Adipocyte (in vitro differentiated cells): ENCODE measurements around the gene PPP2R5B.

Experiments used
- DNase-seq: peaks from one replicate; pipeline ENCODE4 v3.0.0-alpha.2; 2015; ENCODE audit warnings: low read depth
- H3K27me3 ChIP-seq: replicated peaks from 2 replicates; pipeline ENCODE4 v1.7.0; 2013; ENCODE audit warnings: mild to moderate bottlenecking, low read length, moderate library complexity; ENCODE audit not compliant: control insufficient read depth, insufficient read depth
- H3K36me3 ChIP-seq: 2 replicates; pipeline ENCODE4 v1.7.0; 2013; ENCODE audit warnings: low read length, mild to moderate bottlenecking, moderate library complexity; ENCODE audit not compliant: control insufficient read depth, insufficient read depth, severe bottlenecking
- H3K4me1 ChIP-seq: 2 replicates; pipeline ENCODE4 v1.7.0; 2013; ENCODE audit warnings: mild to moderate bottlenecking, low read length, moderate library complexity; ENCODE audit not compliant: control insufficient read depth, insufficient read depth
- H3K4me3 ChIP-seq: 2 replicates; pipeline ENCODE4 v1.7.0; 2013; ENCODE audit warnings: mild to moderate bottlenecking, low read length, moderate library complexity
- H3K9ac ChIP-seq: 2 replicates; pipeline ENCODE4 v1.7.0; 2013; ENCODE audit warnings: mild to moderate bottlenecking, low read length, moderate library complexity
- H3K9me3 ChIP-seq: 2 replicates; pipeline ENCODE4 v1.7.0; 2013; ENCODE audit warnings: mild to moderate bottlenecking, low read length, moderate library complexity; ENCODE audit not compliant: control insufficient read depth

The PPP2R5B gene

GRCh38 chr11:64923151-64923661 lies 1.3 kb upstream of the PPP2R5B start:
- Histone ChIP-seq H3K36me3 (peaks cover 3% of the 10 kb centered on the region), H3K27me3 (no peaks in the 10 kb centered on the region), H3K9me3 (no peaks in the 10 kb centered on the region), H3K9ac (no peak overlapping the region), H3K4me1 (peaks cover 16% of the 10 kb centered on the region), H3K4me3 (no peak overlapping the region)
- DNase-seq, result no peak

GRCh38 chr11:64924910-64925284 lies 408 bp downstream of the PPP2R5B start:
- H3K4me1 ChIP-seq, result peaks cover 13% of the 10 kb centered on the region
- peak overlapping the region; percentile 88 for H3K9ac ChIP-seq
- peaks cover 9% of the 10 kb centered on the region for H3K36me3 ChIP-seq
- no peaks in the 10 kb centered on the region for H3K9me3 ChIP-seq
- H3K4me3 ChIP-seq, result peak overlapping the region; percentile 91
- DNase-seq, result peak; percentile 63
- H3K27me3 ChIP-seq, result no peaks in the 10 kb centered on the region

GRCh38 chr11:64925536-64926436 lies 1.3 kb downstream of the PPP2R5B start:
- DNase-seq, result no peak
- H3K4me3 ChIP-seq, result peak overlapping the region; percentile 91
- H3K36me3 ChIP-seq, result peaks cover 17% of the 10 kb centered on the region
- no peaks in the 10 kb centered on the region for H3K9me3 ChIP-seq
- peak overlapping the region; percentile 88 for H3K9ac ChIP-seq
- H3K4me1 ChIP-seq, result peaks cover 13% of the 10 kb centered on the region
- H3K27me3 ChIP-seq, result no peaks in the 10 kb centered on the region

- Histone ChIP-seq H3K36me3 (peaks cover 26% of the 10 kb centered on the region), H3K9ac (no peak overlapping the region), H3K4me3 (no peak overlapping the region), H3K4me1 (peaks cover 13% of the 10 kb centered on the region), H3K9me3 (no peaks in the 10 kb centered on the region), H3K27me3 (no peaks in the 10 kb centered on the region)
- no peak for DNase-seq
Observed at GRCh38 chr11:64926689-64927088, 2.2 kb downstream of the PPP2R5B start.

GRCh38 chr11:64928957-64929356 lies 4.5 kb downstream of the PPP2R5B start:
- no peaks in the 10 kb centered on the region for H3K27me3 ChIP-seq
- peaks cover 43% of the 10 kb centered on the region for H3K36me3 ChIP-seq

GRCh38 chr11:64929625-64930024 lies 5.1 kb downstream of the PPP2R5B start:
- Histone ChIP-seq H3K4me1 (peaks cover 5% of the 10 kb centered on the region), H3K36me3 (peaks cover 43% of the 10 kb centered on the region), H3K27me3 (no peaks in the 10 kb centered on the region), H3K9ac (no peak overlapping the region), H3K9me3 (no peaks in the 10 kb centered on the region), H3K4me3 (no peak overlapping the region)
- DNase-seq, result no peak

More at GRCh38 chr11:64928957-64929356, 4.5 kb downstream of the PPP2R5B start:
- Histone ChIP-seq H3K4me1 (peaks cover 8% of the 10 kb centered on the region), H3K4me3 (no peak overlapping the region), H3K9me3 (no peaks in the 10 kb centered on the region), H3K9ac (no peak overlapping the region)
- no peak for DNase-seq

- DNase-seq, result no peak
- H3K9me3 ChIP-seq, result no peaks in the 10 kb centered on the region
- H3K4me3 ChIP-seq, result no peak overlapping the region
- H3K9ac ChIP-seq, result no peak overlapping the region
- H3K4me1 ChIP-seq, result peaks cover 2% of the 10 kb centered on the region
- H3K27me3 ChIP-seq, result no peaks in the 10 kb centered on the region
- H3K36me3 ChIP-seq, result peaks cover 43% of the 10 kb centered on the region
Observed at GRCh38 chr11:64930340-64930739, 5.9 kb downstream of the PPP2R5B start.

GRCh38 chr11:64931290-64931689 lies 6.8 kb downstream of the PPP2R5B start:
- Histone ChIP-seq H3K36me3 (peaks cover 43% of the 10 kb centered on the region), H3K9ac (no peak overlapping the region), H3K27me3 (no peaks in the 10 kb centered on the region), H3K4me1 (peaks cover under 1% of the 10 kb centered on the region), H3K9me3 (no peaks in the 10 kb centered on the region), H3K4me3 (no peak overlapping the region)
- DNase-seq, result no peak

GRCh38 chr11:64932324-64932723 lies 7.8 kb downstream of the PPP2R5B start:
- no peak for DNase-seq

GRCh38 chr11:64933213-64933934 lies 8.9 kb downstream of the PPP2R5B start:
- Histone ChIP-seq H3K27me3 (no peaks in the 10 kb centered on the region), H3K9me3 (no peaks in the 10 kb centered on the region), H3K4me1 (no peaks in the 10 kb centered on the region), H3K36me3 (peaks cover 40% of the 10 kb centered on the region), H3K4me3 (no peak overlapping the region), H3K9ac (no peak overlapping the region)
- DNase-seq, result no peak

More at GRCh38 chr11:64932324-64932723, 7.8 kb downstream of the PPP2R5B start:
- Histone ChIP-seq H3K9me3 (no peaks in the 10 kb centered on the region), H3K4me1 (no peaks in the 10 kb centered on the region), H3K4me3 (no peak overlapping the region), H3K36me3 (peaks cover 40% of the 10 kb centered on the region), H3K27me3 (no peaks in the 10 kb centered on the region), H3K9ac (no peak overlapping the region)

GRCh38 chr11:64933935-64934681 lies 9.6 kb downstream of the PPP2R5B start:
- no peaks in the 10 kb centered on the region for H3K9me3 ChIP-seq
- no peak overlapping the region for H3K9ac ChIP-seq
- H3K36me3 ChIP-seq, result peaks cover 36% of the 10 kb centered on the region
- no peaks in the 10 kb centered on the region for H3K27me3 ChIP-seq
- no peaks in the 10 kb centered on the region for H3K4me1 ChIP-seq
- H3K4me3 ChIP-seq, result no peak overlapping the region
- DNase-seq, result no peak
